T follicular helper cell (primary cell): ENCODE data around the gene VSNL1.

Source experiments
- DNase-seq: peaks from one replicate; pipeline ENCODE4 v3.0.0-alpha.2; 2020; ENCODE audit warnings: low read depth
- total RNA-seq, 2 experiments: gene quantifications; one replicate each; lab custom pipeline; 2026; lab: John Stamatoyannopoulos, UW

Gene VSNL1
- 0 reads per million in 2 experiments for total RNA-seq

GRCh38 chr2:17540093-17540812 is at the start of gene VSNL1:
Gene VSNL1 (plus strand): TSS chr2:17540696. CDS start chr2:17592075, 51,379 bp downstream.
- no peak for DNase-seq

GRCh38 chr2:17495590-17495989 is 44.9 kb upstream of the VSNL1 start:
- no peak for DNase-seq

- no peak for DNase-seq
These were observed 42.8 kb upstream of the VSNL1 start for GRCh38 chr2:17497718-17498117.

- no peak for DNase-seq
These were observed 33.5 kb upstream of the VSNL1 start for GRCh38 chr2:17506736-17507616.

- DNase-seq = no peak
These were observed 24.8 kb upstream of the VSNL1 start for GRCh38 chr2:17515652-17516051.

- DNase-seq = no peak
These were observed 22.9 kb upstream of the VSNL1 start for GRCh38 chr2:17517481-17518211.

GRCh38 chr2:17518212-17519154 is 22.0 kb upstream of the VSNL1 start, which contains the start of gene RAD51AP2:
Gene RAD51AP2 (minus strand): TSS chr2:17518440. CDS start chr2:17518415, 25 bp downstream.
- no peak for DNase-seq

GRCh38 chr2:17519486-17519885 is 21.0 kb upstream of the VSNL1 start:
- DNase-seq = no peak

- no peak for DNase-seq
These were observed 19.7 kb upstream of the VSNL1 start for GRCh38 chr2:17520761-17521160.

GRCh38 chr2:17521621-17522020 is 18.9 kb upstream of the VSNL1 start:
- DNase-seq = no peak

GRCh38 chr2:17522303-17522702 is 18.2 kb upstream of the VSNL1 start:
- no peak for DNase-seq

GRCh38 chr2:17529771-17530170 is 10.7 kb upstream of the VSNL1 start:
- no peak for DNase-seq

GRCh38 chr2:17533546-17533945 is 7.0 kb upstream of the VSNL1 start:
- DNase-seq = no peak

- DNase-seq = no peak
These were observed 4.1 kb upstream of the VSNL1 start for GRCh38 chr2:17536416-17536815.

GRCh38 chr2:17538022-17538843 is 2.3 kb upstream of the VSNL1 start:
- DNase-seq = no peak

GRCh38 chr2:17538844-17539554 is 1.5 kb upstream of the VSNL1 start:
- no peak for DNase-seq

GRCh38 chr2:17539611-17540092 is 844 bp upstream of the VSNL1 start:
- no peak for DNase-seq

- no peak for DNase-seq
These were observed 476 bp downstream of the VSNL1 start for GRCh38 chr2:17540813-17541530.

- no peak for DNase-seq
These were observed 1.0 kb downstream of the VSNL1 start for GRCh38 chr2:17541531-17541950.
